Thoracic aorta (tissue), 2 donors: Measurements from ENCODE around the gene WNT4. TPM values are rescaled to one million over a fixed set of nuclear protein-coding genes. Genes with fewer than 3 reads are reported as not detected.

Source experiments
- ATAC-seq: fragments of 150-250 bp; one replicate; pipeline ENCODE4 v1.8.0; 2017; ENCODE audit warnings: low read depth; ENCODE audit not compliant: insufficient number of reproducible peaks, low FRiP score
- DNase-seq: peaks from one replicate; pipeline ENCODE4 v3.0.0-alpha.2; 2020; ENCODE audit warnings: low spot score
- H3K27ac ChIP-seq, 2 donors: fragments of 200-600 bp; sonication (generic); 1 replicate in 1 of 2; 2 replicates in 1 of 2; pipeline ENCODE4 v1.5.1; 2016; ENCODE audit warnings: mild to moderate bottlenecking in 2 of 2, moderate library complexity in 2 of 2
- H3K27me3 ChIP-seq: fragments of 200-600 bp; sonication (generic); replicated peaks from 2 replicates; pipeline ENCODE4 v1.6.0; 2016; ENCODE audit warnings: mild to moderate bottlenecking; ENCODE audit not compliant: insufficient read depth
- H3K36me3 ChIP-seq: fragments of 200-600 bp; sonication (generic); one replicate; pipeline ENCODE4 v1.5.1; 2016
- H3K4me1 ChIP-seq, 2 donors: fragments of 200-600 bp; sonication (generic); 1 replicate in 1 of 2; 2 replicates in 1 of 2; pipeline versions ENCODE4 v1.5.1 to v1.6.0; 2016; ENCODE audit warnings: low read depth in 2 of 2, mild to moderate bottlenecking in 1 of 2; ENCODE audit not compliant: control insufficient read depth in 1 of 2
- H3K4me3 ChIP-seq: fragments of 200-600 bp; sonication (generic); 2 replicates; pipeline ENCODE4 v1.5.1; 2016; ENCODE audit warnings: mild to moderate bottlenecking
- H3K9me3 ChIP-seq: fragments of 200-600 bp; sonication (generic); 2 replicates; pipeline ENCODE4 v1.5.1; 2016
- CTCF ChIP-seq: fragments of 200-600 bp; sonication (generic); IDR thresholded peaks from one replicate; pipeline ENCODE4 v1.5.1; 2019; ENCODE audit warnings: antibody characterized with exemption
- total RNA-seq, 2 donors: library from RNA; depleted of rRNA; stranded (reverse); fragments of >200 nt; gene quantifications; one replicate each; pipeline versions ENCODE4 v1.1.0 to v1.2.3, GENCODE V29; 2016

The WNT4 gene
- total RNA-seq, 2 donors from 2014 or later, result not detected

- Histone ChIP-seq H3K36me3 (no peaks in the 10 kb centered on the region), H3K4me3 (no peak overlapping the region), H3K27me3 (no peaks in the 10 kb centered on the region), H3K27ac (no peak overlapping the region), H3K9me3 (no peaks in the 10 kb centered on the region), H3K4me1 (no peaks in the 10 kb centered on the region)
- TF ChIP-seq CTCF, result no peak
- DNase-seq, result no peak
- ATAC-seq, result no peak
Measured at GRCh38 chr1:22169816-22170215, 26.9 kb upstream of the WNT4 start.

DNA sequence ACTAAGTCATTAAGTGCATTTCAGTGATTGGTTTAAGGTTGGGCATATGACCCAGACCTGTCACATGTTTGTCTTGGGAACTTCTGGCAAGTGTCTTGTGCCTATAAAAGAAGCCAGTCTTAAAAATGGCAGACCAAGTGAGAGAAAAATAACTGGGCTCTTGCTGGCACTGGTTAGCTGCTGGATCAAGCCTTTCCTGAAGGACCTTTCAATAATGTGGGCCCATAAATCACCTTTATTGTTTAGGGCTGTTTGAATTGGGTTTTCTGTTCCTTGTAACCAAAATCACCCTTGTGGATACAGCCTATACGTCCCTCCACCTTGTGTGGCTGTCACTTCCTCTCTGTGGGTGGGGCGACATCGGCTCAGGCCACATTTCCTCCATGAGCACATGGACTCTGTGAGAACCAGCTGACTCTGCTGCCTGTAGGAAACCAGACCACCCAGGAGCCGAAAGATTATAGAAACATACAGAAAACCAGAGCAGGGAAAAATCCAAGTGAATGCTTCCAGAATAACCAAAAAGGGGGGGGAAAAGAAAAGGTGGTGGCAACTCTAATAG is 25.6 kb upstream of the WNT4 start:
- H3K27ac ChIP-seq, result no peak overlapping the region
- no peaks in the 10 kb centered on the region for H3K4me1 ChIP-seq
- DNase-seq (no peak), ATAC-seq (no peak)
- H3K9me3 ChIP-seq, result no peaks in the 10 kb centered on the region
- no peak for TF ChIP-seq CTCF
- H3K36me3 ChIP-seq, result no peaks in the 10 kb centered on the region
- no peak overlapping the region for H3K4me3 ChIP-seq
- no peaks in the 10 kb centered on the region for H3K27me3 ChIP-seq

GRCh38 chr1:22166439-22166838 is 23.5 kb upstream of the WNT4 start:
- Histone ChIP-seq H3K4me3 (no peak overlapping the region), H3K36me3 (no peaks in the 10 kb centered on the region), H3K27ac (no peak overlapping the region), H3K27me3 (no peaks in the 10 kb centered on the region), H3K9me3 (no peaks in the 10 kb centered on the region), H3K4me1 (no peaks in the 10 kb centered on the region)
- TF ChIP-seq CTCF, result no peak
- ATAC-seq (no peak), DNase-seq (no peak)

GRCh38 chr1:22164841-22165808 is 22.2 kb upstream of the WNT4 start:
- TF ChIP-seq CTCF, result no peak
- DNase-seq (no peak), ATAC-seq (no peak)
- Histone ChIP-seq H3K27ac (no peak overlapping the region), H3K9me3 (no peaks in the 10 kb centered on the region), H3K27me3 (no peaks in the 10 kb centered on the region), H3K4me3 (no peak overlapping the region), H3K4me1 (no peaks in the 10 kb centered on the region), H3K36me3 (no peaks in the 10 kb centered on the region)

GRCh38 chr1:22163564-22163963 is 20.7 kb upstream of the WNT4 start:
- no peak for ATAC-seq
- Histone ChIP-seq H3K27ac (no peak overlapping the region), H3K27me3 (no peaks in the 10 kb centered on the region), H3K4me1 (no peaks in the 10 kb centered on the region), H3K4me3 (no peak overlapping the region), H3K36me3 (no peaks in the 10 kb centered on the region), H3K9me3 (no peaks in the 10 kb centered on the region)
- TF ChIP-seq CTCF, result no peak
- no peak for DNase-seq
